ENCODE measurements around the gene MT1G. TPM values are rescaled to one million over a fixed set of nuclear protein-coding genes. Genes with fewer than 3 reads are reported as not detected.
"Not testable (repeated sequence)": the region's sequence is repeated elsewhere in the genome, so short reads cannot be mapped to it uniquely, and the experiment has no call there.

MT1G gene
- 100 to 1,000 TPM in 1 of 12 donors, 10 to 100 TPM in 1, 1 to 10 TPM in 5, under 1 TPM in 3, not detected in 2; 0.43 to 744 (median 1.7) TPM for polyA plus RNA-seq (ENCODE audit: insufficient read length in 12 of 12)
- long read RNA-seq, donor 1, transcript MT1G-202 (3 exons, 406 nt) = major isoform, 550 of 1,099 reads
- long read RNA-seq, donor 1, transcript MT1G-201 (3 exons, 405 nt) = minor isoform, 437 of 1,099 reads
- long read RNA-seq, donor 1, transcript MT1G-204 (2 exons, 305 nt) = minor isoform, 15 of 1,099 reads
- long read RNA-seq, donor 1, partial matches to known transcripts = 10 of 1,099 reads
- long read RNA-seq, donor 1, other reads (novel, unspliced or antisense) = 85 of 1,099 reads
- long read RNA-seq, donor 2 = 0 reads
- long read RNA-seq, donor 3, partial matches to known transcripts = 8 of 10 reads
- long read RNA-seq, donor 3, other reads (novel, unspliced or antisense) = 0 of 10 reads
- long read RNA-seq, donor 4 = 0 reads
- long read RNA-seq, donor 5, partial matches to known transcripts = 26 of 26 reads
- long read RNA-seq, donor 5, other reads (novel, unspliced or antisense) = 0 of 26 reads
- long read RNA-seq, donor 6, partial matches to known transcripts = 5 of 5 reads
- long read RNA-seq, donor 6, other reads (novel, unspliced or antisense) = 0 of 5 reads
- long read RNA-seq, donor 7, partial matches to known transcripts = 5 of 5 reads
- long read RNA-seq, donor 7, other reads (novel, unspliced or antisense) = 0 of 5 reads
- long read RNA-seq, donor 8, partial matches to known transcripts = 18 of 21 reads
- long read RNA-seq, donor 8, other reads (novel, unspliced or antisense) = 0 of 21 reads
- long read RNA-seq, donor 9 = 0 reads
- long read RNA-seq, donor 10, partial matches to known transcripts = 0 of 3 reads
- long read RNA-seq, donor 10, other reads (novel, unspliced or antisense) = 0 of 3 reads
- long read RNA-seq, donor 11, partial matches to known transcripts = 16 of 17 reads
- long read RNA-seq, donor 11, other reads (novel, unspliced or antisense) = 0 of 17 reads

DNA sequence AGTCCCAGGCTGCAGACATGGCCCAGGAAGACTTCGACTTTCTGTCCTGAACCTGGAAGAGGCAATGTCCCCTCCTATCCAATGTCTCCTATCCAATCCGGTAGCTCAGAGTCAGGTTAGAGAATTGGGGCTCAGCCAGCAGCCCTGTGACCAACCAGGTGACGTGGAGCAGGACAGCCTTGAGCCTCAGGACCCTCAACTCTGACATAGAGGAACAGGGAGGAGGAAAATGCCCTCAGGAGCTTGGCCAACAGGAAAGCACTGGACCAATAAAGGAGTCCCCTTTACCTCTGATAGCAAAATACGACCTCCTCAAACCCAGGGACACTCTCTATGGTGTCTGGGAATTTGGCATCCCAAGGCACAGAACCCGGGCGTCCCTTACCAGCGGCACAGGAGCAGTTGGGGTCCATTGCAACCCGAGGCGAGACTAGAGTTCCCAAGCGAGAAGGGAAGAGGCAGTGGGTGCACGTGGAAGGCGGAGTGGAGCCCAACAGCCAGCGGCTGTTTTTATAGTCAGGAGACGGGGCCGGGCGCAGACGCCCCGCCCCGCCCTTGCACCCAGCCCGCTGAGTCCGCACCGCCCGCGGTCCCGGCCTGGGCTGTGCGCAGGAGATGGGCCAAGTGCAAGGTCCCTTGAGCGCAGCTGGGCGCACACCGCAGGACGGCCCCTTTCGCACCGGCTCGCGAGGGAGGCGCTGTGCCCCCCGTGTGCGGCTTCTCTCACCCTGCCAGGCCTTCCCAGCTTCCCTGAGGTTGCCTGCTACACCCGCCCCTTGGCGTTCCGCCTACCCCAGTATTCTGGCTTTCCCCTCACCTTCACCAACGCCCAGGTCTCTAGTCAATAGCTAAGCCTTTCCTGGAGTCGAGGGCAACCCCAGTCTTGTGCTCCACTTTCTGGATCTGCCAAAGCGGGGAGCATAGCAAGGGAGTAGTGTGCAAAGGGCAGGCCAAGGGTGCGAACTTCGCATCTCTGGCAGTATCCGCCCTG lies at the start of gene MT1G:
MT1G (minus strand) TSS at position 485 of the 991 bp plus-strand sequence; CDS start at position 413, 72 bp downstream.
- DNase-seq = no peak

DNA sequence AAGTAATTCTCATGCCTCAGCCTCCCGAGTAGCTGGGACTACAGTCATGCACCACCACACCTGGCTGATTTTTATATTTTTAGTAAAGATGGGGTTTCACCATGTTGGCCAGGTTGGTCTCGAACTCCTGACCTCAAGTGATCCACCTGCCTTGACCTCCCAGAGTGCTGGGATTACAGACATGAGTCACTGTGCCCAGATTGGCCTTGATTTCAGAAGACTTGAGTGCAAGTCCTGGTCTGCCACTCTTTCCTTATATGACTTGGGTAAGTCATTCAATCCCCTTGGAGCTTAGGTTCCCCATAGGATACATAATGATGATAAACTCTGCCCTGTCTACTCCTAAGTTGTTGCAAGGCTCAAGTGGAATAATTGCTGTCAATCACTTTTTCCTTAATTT lies 49.7 kb upstream of the MT1G start:
- DNase-seq = not testable (repeated sequence)

- no peak for DNase-seq
Measured at GRCh38 chr16:56716761-56717160, 48.9 kb upstream of the MT1G start.

- no peak for DNase-seq
Measured at GRCh38 chr16:56715126-56715525, 47.3 kb upstream of the MT1G start.

DNA sequence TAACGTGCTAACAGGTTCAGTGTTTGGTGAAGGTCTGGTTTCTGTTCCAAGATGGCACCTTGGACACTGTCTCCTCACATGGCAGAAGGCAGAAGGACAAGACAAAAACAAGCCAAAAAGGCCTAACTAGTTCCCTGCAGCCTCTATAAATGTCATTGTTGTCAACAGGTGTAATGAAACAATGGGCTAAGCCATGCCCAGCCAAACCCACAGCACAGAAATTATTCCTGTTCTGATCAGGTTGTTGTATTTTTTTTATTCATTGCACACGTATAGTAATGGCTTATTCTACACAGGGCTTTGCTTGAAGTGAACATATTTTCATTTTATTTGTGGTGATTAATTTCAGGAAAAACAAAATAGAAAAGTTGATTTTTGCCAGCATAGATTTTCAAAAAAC lies 45.9 kb upstream of the MT1G start:
- DNase-seq = no peak

GRCh38 chr16:56711862-56712261 lies 44.0 kb upstream of the MT1G start:
- no peak for DNase-seq

GRCh38 chr16:56710181-56710737 lies 42.4 kb upstream of the MT1G start:
- no peak for DNase-seq

DNA sequence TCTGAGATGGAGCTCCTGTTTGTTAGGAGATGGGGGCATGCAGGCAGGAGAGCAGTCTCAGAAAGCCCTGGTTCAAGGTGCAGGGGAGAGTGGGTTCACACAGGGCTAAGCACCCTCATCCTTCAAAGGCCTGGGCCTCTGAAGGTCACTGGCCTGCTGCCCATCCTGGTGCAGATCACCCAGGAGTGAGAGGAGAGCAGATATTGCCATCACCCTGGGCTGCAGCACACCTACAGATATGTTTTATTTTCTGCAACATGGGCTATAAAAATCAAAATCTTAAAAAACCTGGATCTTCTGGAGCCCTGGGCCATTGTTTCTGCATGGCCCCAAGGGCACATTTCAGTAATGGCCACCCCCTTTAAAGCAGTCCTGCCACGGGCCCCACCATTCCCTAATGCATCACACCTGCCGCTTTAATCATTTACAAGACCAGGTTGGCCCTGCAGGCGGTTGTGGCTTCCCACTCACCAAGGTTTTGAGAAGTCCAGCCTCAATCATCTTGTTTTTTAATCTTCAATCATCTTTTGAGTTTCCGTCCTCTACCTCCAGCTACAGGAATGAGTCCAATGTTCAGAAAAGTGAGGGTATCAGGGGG lies 41.7 kb upstream of the MT1G start:
- no peak for DNase-seq

GRCh38 chr16:56708525-56709442 lies 40.9 kb upstream of the MT1G start:
- no peak for DNase-seq

- DNase-seq = no peak
Measured at GRCh38 chr16:56702836-56703235, 35.0 kb upstream of the MT1G start.

GRCh38 chr16:56701534-56701933 lies 33.7 kb upstream of the MT1G start:
- no peak for DNase-seq

- DNase-seq = no peak
Measured at GRCh38 chr16:56700631-56701030, 32.8 kb upstream of the MT1G start.

GRCh38 chr16:56700195-56700594 lies 32.3 kb upstream of the MT1G start:
- no peak for DNase-seq

GRCh38 chr16:56697456-56698155 lies 29.7 kb upstream of the MT1G start:
- no peak for DNase-seq

DNA sequence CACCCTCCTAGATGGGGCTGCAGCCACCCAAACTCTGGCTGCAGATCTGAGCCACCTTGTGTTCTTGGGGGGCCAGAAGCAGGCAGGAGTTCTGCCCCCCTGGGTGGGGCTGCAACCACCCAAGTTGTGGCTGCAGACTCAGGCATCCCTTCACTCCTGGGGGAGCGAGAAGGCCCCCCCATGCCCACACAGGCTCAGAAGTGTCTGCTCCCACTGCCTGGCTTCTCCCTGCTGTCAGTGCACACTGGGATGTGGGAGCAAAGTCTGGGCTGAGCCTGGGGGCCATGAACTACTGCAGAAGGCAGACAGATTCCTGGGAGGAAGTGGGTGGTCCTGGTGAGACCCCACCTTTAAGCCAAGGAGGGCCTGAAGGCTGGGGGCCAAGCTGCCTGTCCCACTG lies 27.4 kb upstream of the MT1G start:
- DNase-seq = no peak

- DNase-seq = no peak
Measured at GRCh38 chr16:56691885-56692284, 24.0 kb upstream of the MT1G start.

GRCh38 chr16:56690420-56691122 lies 22.7 kb upstream of the MT1G start:
- no peak for DNase-seq

GRCh38 chr16:56689171-56689570 lies 21.3 kb upstream of the MT1G start:
- no peak for DNase-seq

Measured in muscle of arm (tissue), 14 donors.